Suprapubic skin (tissue), 4 donors: ENCODE measurements around the gene LOC101059915.

Source experiments
- DNase-seq, 2 donors: peaks; one replicate each; pipeline ENCODE4 v3.0.0-alpha.2; 2019; ENCODE audit warnings: low spot score in 2 of 2
- H3K27ac ChIP-seq: fragments of 200-600 bp; sonication (generic); one replicate; pipeline ENCODE4 v1.5.1; 2019
- H3K27me3 ChIP-seq: fragments of 200-600 bp; sonication (generic); one replicate; pipeline ENCODE4 v1.5.1; 2019
- H3K36me3 ChIP-seq: fragments of 200-600 bp; sonication (generic); one replicate; pipeline ENCODE4 v1.5.1; 2019
- H3K4me1 ChIP-seq: fragments of 200-600 bp; sonication (generic); one replicate; pipeline ENCODE4 v1.5.1; 2019
- H3K4me3 ChIP-seq: fragments of 200-600 bp; sonication (generic); one replicate; pipeline ENCODE4 v1.5.1; 2019; ENCODE audit warnings: mild to moderate bottlenecking
- H3K9me3 ChIP-seq: fragments of 200-600 bp; sonication (generic); one replicate; pipeline ENCODE4 v1.5.1; 2019
- EP300 ChIP-seq: sonication (generic); formaldehyde crosslinking; IDR thresholded peaks from one replicate; pipeline ENCODE4 v1.6.1; 2017; ENCODE audit warnings: antibody characterized with exemption
- POLR2A ChIP-seq, 2 donors: fragments of 450-650 bp; IDR thresholded peaks; one replicate each; pipeline ENCODE4 v1.6.1; 2017; ENCODE audit warnings: antibody characterized with exemption in 2 of 2, mild to moderate bottlenecking in 2 of 2, moderate library complexity in 2 of 2
- POLR2AphosphoS5 ChIP-seq, 3 donors: sonication (generic); formaldehyde crosslinking; IDR thresholded peaks; one replicate each; pipeline ENCODE4 v1.6.1; 2017; ENCODE audit warnings: antibody characterized with exemption in 3 of 3
- WGBS: methylation state at CpG from one replicate; pipeline ENCODE4 v1.1.5; 2018; 5-methylcytosine and 5-hydroxymethylcytosine counted together
- TF ChIP-seq, protein P1 (sequence below), 2 donors: fragments of 200-600 bp in 1 of 2; fragments of 450-650 bp in 1 of 2; sonication (generic) in 1 of 2; IDR thresholded peaks; one replicate each; pipeline ENCODE4 v1.5.1; 2016 to 2019; ENCODE audit warnings: antibody characterized with exemption in 2 of 2, mild to moderate bottlenecking in 1 of 2, moderate library complexity in 1 of 2

Gene LOC101059915

DNA sequence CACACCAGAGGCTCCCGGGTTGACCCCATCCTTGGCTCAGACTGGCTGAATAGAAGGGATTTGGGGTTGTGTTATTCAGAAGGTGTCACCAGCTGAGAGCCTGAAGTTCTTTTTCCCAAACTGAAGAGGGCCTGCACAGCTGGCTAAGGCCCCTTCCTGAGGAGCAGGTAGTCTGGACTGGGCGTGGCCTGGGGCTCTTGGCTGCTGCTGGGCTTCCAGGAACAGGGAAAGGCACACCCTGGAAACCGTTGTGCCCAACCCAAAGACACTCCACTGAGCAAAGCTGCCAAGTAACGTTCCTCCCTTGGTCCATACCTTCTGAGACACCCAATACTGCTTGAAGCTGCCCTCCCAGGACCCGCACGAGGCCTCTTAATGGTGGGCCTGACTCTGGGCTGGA is 40.8 kb upstream of the LOC101059915 start:
- WGBS = 72% methylated on average over 4 of the region's 6 CpGs
- no peak overlapping the region for H3K4me3 ChIP-seq
- no peak for DNase-seq
- no peaks in the 10 kb centered on the region for H3K9me3 ChIP-seq
- TF ChIP-seq, protein P1, sequence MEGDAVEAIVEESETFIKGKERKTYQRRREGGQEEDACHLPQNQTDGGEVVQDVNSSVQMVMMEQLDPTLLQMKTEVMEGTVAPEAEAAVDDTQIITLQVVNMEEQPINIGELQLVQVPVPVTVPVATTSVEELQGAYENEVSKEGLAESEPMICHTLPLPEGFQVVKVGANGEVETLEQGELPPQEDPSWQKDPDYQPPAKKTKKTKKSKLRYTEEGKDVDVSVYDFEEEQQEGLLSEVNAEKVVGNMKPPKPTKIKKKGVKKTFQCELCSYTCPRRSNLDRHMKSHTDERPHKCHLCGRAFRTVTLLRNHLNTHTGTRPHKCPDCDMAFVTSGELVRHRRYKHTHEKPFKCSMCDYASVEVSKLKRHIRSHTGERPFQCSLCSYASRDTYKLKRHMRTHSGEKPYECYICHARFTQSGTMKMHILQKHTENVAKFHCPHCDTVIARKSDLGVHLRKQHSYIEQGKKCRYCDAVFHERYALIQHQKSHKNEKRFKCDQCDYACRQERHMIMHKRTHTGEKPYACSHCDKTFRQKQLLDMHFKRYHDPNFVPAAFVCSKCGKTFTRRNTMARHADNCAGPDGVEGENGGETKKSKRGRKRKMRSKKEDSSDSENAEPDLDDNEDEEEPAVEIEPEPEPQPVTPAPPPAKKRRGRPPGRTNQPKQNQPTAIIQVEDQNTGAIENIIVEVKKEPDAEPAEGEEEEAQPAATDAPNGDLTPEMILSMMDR (IDR thresholded peaks at IDR 0.05) = no peak
- TF ChIP-seq POLR2A (IDR thresholded peaks at IDR 0.05) (no peak), POLR2AphosphoS5 (IDR thresholded peaks at IDR 0.05) (no peak), EP300 (no peak)
- H3K36me3 ChIP-seq = no peaks in the 10 kb centered on the region
- no peak overlapping the region for H3K27ac ChIP-seq
- H3K27me3 ChIP-seq = no peaks in the 10 kb centered on the region
- peaks cover 13% of the 10 kb centered on the region for H3K4me1 ChIP-seq

DNA sequence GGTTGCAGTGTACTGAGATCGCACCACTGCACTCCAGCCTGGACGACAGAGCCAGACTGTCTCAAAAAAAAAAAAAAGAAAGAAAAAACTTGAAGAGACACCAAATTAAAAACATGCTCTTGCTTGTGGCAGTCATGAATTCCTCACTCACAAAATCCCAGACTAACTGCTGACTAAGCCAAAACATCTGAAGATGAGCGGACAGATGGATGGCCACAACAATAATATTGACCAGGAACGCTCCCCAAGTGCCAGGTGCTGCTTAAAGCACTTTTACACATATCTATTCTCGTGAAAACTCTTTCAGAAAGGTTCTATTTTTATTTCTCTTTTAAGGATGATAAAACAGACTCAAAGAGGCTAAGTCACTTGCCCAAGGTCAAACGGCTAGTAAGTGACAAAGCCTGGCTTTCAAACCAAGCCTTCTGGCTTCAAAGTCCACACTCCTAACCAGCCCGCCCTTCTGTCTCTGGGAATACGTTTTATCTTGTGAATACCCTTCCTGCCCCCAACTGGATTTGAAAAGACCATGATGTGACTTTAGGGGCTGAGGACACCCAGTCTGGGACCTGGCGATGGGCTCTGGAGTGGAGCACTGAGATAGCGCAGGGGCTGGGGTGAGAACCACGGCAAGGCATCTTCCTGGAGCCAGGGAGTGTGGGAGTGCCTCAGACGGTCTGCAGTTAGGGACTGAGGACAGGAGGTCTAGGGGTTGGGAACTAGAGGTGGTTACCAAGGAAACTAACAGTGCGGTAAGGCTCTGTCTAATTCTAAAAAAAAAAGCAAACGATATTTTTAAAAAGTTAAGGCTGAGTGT is 39.5 kb upstream of the LOC101059915 start:
- Histone ChIP-seq H3K27ac (no peak overlapping the region), H3K9me3 (no peaks in the 10 kb centered on the region), H3K36me3 (no peaks in the 10 kb centered on the region), H3K27me3 (no peaks in the 10 kb centered on the region), H3K4me1 (peaks cover 7% of the 10 kb centered on the region), H3K4me3 (no peak overlapping the region)
- peak in 1 of 2 donors; percentile 28 for DNase-seq
- WGBS = 71% methylated on average over 14 of the region's 14 CpGs
- no peak for TF ChIP-seq POLR2AphosphoS5 (IDR thresholded peaks at IDR 0.05)

DNA sequence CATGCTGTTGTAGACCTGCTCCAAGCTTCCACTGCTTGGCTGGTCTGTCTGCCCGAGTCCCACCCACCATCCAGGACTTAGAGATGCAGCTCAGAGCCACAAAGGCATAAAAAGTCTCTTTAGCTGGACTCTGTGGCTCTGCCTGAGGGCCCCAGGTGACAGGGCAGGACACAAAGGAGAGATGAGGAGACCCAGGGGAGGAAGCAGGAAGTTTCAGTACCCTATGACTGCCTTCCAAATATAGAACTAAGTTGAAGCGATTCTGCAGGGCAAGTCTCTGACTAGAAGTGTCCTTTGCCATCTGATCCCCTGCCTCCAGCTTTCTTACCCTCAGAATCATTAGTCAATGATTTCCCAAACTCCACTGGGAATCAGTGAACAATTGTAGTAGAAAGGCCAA is 37.9 kb upstream of the LOC101059915 start:
- H3K4me3 ChIP-seq = no peak overlapping the region
- no peaks in the 10 kb centered on the region for H3K9me3 ChIP-seq
- H3K4me1 ChIP-seq = no peaks in the 10 kb centered on the region
- TF ChIP-seq, protein P1 (IDR thresholded peaks at IDR 0.05) = no peak
- no peak for TF ChIP-seq POLR2AphosphoS5 (IDR thresholded peaks at IDR 0.05)
- TF ChIP-seq EP300 = no peak
- no peak for TF ChIP-seq POLR2A (IDR thresholded peaks at IDR 0.05)
- H3K36me3 ChIP-seq = no peaks in the 10 kb centered on the region
- H3K27ac ChIP-seq = no peak overlapping the region
- DNase-seq = no peak
- 90% methylated on average over 2 of the region's 2 CpGs for WGBS
- no peaks in the 10 kb centered on the region for H3K27me3 ChIP-seq

GRCh38 chrX:71632923-71633657 is 34.3 kb upstream of the LOC101059915 start:
- no peak overlapping the region for H3K27ac ChIP-seq
- H3K4me1 ChIP-seq = no peaks in the 10 kb centered on the region
- no peaks in the 10 kb centered on the region for H3K9me3 ChIP-seq
- TF ChIP-seq, protein P1 (IDR thresholded peaks at IDR 0.05) = no peak
- TF ChIP-seq POLR2A (IDR thresholded peaks at IDR 0.05) (no peak), EP300 (no peak), POLR2AphosphoS5 (IDR thresholded peaks at IDR 0.05) (no peak)
- DNase-seq = no peak
- no peaks in the 10 kb centered on the region for H3K27me3 ChIP-seq
- 84% methylated on average over 10 of the region's 10 CpGs for WGBS
- H3K36me3 ChIP-seq = no peaks in the 10 kb centered on the region
- H3K4me3 ChIP-seq = no peak overlapping the region

DNA sequence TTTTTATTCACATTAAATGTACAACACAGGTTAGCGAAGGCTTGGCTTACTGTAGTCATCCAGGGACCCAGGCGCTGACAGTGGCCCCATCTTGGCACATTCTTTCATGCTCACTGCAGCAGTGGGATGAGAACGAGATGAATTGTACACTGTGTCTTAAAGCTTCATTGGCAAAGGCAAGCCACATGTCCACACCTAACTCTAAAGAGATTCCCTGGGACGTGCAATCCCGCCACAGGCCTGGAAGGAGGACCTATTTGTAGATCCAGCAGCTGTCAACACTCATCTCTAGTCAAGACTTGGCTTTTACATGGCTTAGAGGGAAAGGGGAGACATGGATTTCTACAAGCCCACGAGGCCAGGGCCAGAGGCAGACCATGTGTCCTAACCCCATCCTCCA is 33.0 kb upstream of the LOC101059915 start:
- 83% methylated on average over 6 of the region's 6 CpGs for whole genome bisulfite sequencing
- DNase-seq = no peak
- Histone ChIP-seq H3K4me1 (no peaks in the 10 kb centered on the region), H3K4me3 (no peak overlapping the region), H3K27me3 (no peaks in the 10 kb centered on the region), H3K36me3 (no peaks in the 10 kb centered on the region), H3K27ac (no peak overlapping the region), H3K9me3 (no peaks in the 10 kb centered on the region)
- no peak for TF ChIP-seq POLR2A (IDR thresholded peaks at IDR 0.05)
- TF ChIP-seq, protein P1 (IDR thresholded peaks at IDR 0.05) = no peak
- TF ChIP-seq POLR2AphosphoS5 (IDR thresholded peaks at IDR 0.05) = no peak
- TF ChIP-seq EP300 = no peak
